GM18499 (cell line): Measurements from ENCODE around the gene YAP1.
"Not testable (repeated sequence)": the region's sequence is repeated elsewhere in the genome, so short reads cannot be mapped to it uniquely, and the experiment has no call there.

Source experiments
- ATAC-seq: cut with Tn5 transposase; IDR thresholded peaks from one replicate; pipeline ENCODE4 v1.9.1; 2021; ENCODE audit warnings: moderate number of reproducible peaks; ENCODE audit not compliant: insufficient read depth, unreplicated experiment

YAP1 gene

DNA sequence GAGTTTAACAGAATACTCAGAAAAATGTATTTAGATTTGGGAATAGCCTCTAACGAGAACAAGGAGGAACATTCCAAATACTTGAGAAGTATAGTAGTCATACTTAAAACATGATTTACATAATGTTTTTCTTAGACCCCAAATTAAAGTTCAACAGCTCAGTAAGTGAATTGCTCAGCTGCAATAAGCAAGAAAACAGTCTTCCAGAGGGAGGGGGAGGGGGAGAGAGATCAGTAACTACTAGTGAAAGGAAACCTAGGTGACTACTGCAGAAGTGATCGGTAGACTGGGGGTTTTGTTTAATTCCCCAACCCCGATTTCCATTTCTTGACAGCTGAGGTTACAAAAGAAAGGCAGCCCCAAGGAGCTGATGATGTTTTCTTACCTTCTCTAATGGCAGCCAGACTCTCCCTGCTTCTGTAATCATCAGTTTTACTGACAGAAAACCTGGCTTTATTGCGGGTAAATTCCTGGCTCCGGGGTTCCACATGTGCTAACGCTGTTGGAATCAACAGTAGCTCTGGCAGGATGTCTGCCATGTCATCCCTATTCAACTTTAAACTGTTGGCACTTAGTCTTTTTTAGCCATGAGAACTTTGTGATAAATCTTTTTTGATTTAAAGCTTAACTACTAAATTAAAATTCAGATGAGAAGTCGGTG, 124.7 kb downstream of the YAP1 start:
- no peak for ATAC-seq

- ATAC-seq, result no peak
These were observed 127.0 kb downstream of the YAP1 start for GRCh38 chr11:102237096-102237735.

GRCh38 chr11:102238391-102238821, 128.2 kb downstream of the YAP1 start:
- no peak for ATAC-seq

DNA sequence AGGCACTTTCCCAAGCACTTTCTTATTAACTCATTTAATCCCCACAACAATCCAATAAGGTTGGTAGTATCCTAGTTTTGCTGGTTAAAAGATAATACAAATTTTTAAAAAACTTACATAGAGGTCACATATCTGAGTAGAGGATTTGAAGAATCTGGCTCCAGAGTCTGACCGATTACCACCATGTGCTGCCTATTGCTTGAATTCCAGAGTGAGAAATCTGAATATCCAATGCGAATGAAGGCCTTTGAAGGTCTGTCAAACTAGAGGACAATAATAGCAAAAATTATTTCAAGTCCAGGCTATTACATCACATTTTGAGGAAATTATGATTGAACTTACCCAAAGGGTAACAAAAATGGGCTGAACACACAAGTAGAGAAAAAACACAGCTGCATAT, 129.2 kb downstream of the YAP1 start:
- ATAC-seq, result no peak

GRCh38 chr11:102239911-102240310, 129.7 kb downstream of the YAP1 start:
- no peak for ATAC-seq

DNA sequence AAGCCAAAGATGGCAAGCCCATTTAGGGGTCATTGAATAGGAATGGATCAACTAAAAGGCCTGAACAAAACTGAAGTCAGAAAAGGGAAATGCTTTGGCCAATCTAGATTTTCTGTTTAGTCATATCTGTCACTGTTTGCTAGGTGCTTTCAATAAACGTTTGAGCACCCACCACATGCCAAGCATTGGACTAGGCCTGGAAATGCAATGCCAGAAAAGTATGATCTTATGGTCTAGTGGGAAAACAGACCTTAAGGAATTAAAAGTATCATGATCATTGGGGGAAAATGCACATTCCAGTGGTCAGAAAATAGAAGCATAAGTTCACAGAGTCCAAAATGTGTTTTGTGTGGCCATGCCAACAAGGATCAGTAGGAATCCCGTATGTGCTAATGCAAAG, 130.3 kb downstream of the YAP1 start:
- ATAC-seq, result no peak

GRCh38 chr11:102241026-102241425, 130.8 kb downstream of the YAP1 start:
- no peak for ATAC-seq

DNA sequence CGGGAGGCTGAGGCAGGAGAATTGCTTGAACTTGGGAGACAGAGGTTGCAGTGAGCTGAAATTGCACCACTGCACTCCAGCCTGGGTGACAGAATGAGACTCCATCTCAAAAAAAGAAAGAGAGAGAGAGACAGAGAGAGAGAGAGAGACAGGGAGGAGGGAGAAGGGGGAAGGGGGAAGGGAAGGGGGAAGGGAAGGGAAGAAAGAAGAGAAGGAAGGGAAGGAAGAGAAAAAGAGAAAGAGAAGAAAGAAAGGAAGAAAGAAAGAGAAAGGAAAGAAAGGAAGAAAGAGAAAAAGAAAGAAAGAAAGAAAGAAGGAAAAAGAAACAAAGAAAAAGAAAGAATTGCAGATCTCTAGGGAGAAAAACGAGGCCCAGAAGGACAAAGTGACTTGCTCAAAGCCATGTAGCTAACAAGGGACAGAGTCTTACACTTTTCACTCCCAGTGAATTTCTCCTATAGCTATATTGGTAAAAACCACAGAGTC, 133.2 kb downstream of the YAP1 start:
- no peak for ATAC-seq

- ATAC-seq, result no peak
These were observed 134.6 kb downstream of the YAP1 start for GRCh38 chr11:102244681-102245409.

DNA sequence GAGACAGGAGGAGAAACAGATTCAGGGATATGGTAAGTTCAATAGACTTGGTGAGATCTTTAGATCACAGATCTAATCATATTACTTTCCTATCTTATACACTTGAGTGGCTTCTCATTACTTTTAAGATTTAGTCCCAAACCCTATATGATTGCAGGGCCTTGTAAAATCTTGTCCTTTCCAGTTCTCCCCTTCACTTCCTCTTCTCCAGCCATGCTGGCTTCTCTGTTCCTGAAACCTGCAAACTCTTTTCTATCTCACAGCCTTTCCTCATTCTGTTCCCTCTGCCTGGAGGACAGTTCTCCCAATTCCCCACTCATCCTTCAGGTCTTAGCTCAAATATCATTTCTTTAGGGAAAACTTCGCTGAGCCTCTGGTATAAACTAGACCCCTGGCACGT, 141.2 kb downstream of the YAP1 start:
- no peak for ATAC-seq

DNA sequence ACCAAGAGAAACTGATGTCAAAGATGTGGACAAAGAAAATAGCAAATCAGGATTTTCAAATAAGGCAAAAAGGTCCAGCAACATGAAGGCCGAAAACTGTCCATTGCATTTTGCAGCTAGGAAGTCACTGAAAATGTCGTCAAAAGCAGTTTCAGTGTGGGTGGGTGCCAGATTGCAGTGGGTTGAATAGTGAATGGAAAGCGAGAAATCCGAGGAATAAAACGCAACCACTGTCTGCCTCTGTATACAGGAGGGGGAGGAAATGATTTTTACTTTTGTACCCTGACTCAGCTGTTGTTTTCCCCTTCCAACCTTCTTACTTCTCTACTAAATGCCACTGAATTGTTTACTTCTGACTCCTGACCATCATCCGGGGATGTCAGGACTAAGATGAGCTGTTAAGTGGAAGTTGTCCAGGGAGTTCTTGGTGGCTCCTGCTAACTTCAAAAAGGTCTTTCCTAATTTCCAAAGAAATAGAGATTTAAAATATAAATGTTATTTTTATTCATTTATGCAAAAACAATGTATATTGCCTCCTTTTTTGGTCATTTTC, 142.2 kb downstream of the YAP1 start:
- no peak for ATAC-seq

- no peak for ATAC-seq
These were observed 142.9 kb downstream of the YAP1 start for GRCh38 chr11:102253020-102253715.

DNA sequence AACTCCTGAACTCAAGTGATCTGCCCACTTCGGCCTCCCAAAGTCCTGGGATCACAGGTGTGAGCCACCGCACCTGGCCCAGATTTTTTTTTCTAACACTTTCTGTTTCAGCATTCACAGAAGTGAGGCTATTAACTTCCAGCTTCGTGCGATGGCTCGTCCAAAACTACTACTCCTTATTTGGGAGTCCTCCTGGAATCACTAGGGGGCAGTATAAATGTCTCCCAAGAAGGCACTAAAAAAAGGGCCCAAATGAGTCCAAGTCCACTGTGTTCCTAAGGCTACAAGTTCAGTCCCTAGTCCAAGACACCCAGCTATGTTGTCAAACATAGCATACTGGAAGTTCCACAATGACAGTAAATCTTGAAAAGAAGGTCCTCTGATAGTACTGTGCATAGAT, 143.8 kb downstream of the YAP1 start:
- ATAC-seq, result no peak

GRCh38 chr11:102256251-102256650, 146.0 kb downstream of the YAP1 start:
- no peak for ATAC-seq

GRCh38 chr11:102260241-102260640, 150.0 kb downstream of the YAP1 start:
- ATAC-seq, result no peak

DNA sequence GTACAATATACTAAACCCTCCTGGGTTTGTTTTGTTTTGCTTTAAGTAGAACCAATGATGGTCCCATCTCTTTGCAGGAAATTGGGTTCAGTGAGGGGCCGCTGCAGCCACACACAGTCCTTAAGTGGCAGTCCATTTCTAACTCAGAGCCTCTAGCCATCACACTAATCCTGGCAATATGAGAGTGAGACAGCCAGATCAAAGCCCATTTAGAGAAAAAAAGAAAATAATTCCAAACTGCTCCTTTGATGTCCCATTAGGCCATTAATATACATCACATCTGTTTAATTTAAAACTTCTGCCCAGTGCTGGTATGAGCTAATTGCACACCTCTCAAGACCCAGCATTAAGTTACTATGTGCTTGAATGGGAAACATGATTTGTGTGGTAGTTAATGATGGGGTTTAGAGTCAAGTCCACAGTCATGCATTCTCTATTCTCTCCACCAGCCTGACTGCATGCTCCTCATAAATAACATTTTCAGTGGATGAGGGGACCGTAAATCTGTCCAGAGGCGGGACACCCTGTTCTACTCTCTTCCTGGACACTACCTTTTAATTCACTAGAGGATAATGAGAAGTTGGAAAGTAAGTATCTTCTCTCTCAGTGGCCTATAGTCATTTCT, 153.2 kb downstream of the YAP1 start:
- no peak for ATAC-seq

DNA sequence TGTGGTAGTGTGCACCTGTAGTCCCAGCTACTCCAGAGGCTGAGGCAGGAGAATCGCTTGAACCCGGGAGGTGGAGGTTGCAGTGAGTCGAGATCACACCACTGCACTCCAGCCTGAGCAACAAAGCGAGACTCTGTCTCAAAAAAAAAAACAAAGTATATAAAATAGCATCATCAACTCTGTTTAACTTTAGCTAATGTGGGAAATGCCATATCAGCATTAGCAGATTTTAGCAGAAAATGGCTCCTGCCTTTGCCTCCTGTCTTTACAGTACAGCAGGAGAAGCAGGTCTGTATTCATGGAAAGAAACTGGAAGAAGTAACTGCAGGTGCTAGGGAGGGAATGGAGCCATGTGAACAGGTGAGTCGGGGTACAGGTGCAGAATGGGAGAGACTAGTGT, 154.5 kb downstream of the YAP1 start:
- not testable (repeated sequence) for ATAC-seq

DNA sequence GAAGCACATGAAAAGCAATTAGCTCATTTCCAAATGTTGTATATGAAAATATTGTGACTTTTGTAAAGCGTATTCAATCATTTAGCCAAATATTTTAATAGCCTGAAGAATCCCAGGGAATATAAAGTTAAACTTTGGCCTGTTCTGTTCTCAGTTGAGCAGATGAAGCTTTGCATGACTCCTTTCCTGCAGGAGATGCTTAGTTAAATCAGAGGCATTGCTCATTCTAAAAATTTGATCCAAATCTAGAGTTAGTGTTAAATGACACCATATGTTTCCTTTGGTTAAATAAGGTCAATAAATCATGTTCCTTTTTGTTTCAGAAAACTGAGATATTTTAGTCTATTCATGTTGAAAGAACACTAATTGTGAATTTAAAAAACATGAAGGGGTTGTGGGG, 155.9 kb downstream of the YAP1 start:
- no peak for ATAC-seq

- ATAC-seq, result no peak
These were observed 157.4 kb downstream of the YAP1 start for GRCh38 chr11:102267609-102268008.
